DOHH2 (cell line): ENCODE measurements around the gene POU2F1.
"Not testable (repeated sequence)": the region's sequence is repeated elsewhere in the genome, so short reads cannot be mapped to it uniquely, and the experiment has no call there.

Experiments
- H3F3A ChIP-seq: fragments of 200-600 bp; sonication (generic), shearing (Covaris generic); 2 replicates; pipeline ENCODE4 v1.6.0; 2016; ENCODE audit warnings: antibody characterized with exemption, mild to moderate bottlenecking; ENCODE audit not compliant: control insufficient read depth, insufficient read depth
- H3K27ac ChIP-seq: fragments of 200-600 bp; sonication (generic); 2 replicates; pipeline ENCODE4 v1.5.1; 2014; ENCODE audit warnings: low read depth, mild to moderate bottlenecking, low read length, moderate library complexity
- H3K27me3 ChIP-seq: fragments of 200-600 bp; sonication (generic); 2 replicates; pipeline ENCODE4 v1.6.1; 2014; ENCODE audit warnings: mild to moderate bottlenecking, low read length, mixed read lengths; ENCODE audit not compliant: control insufficient read depth
- H3K36me3 ChIP-seq: fragments of 200-600 bp; sonication (generic); 2 replicates; pipeline ENCODE4 v1.6.1; 2014; ENCODE audit warnings: mild to moderate bottlenecking, low read length, moderate library complexity, mixed read lengths; ENCODE audit not compliant: control insufficient read depth
- H3K4me1 ChIP-seq: fragments of 200-600 bp; sonication (generic); 2 replicates; pipeline ENCODE4 v1.6.1; 2014; ENCODE audit warnings: mild to moderate bottlenecking, low read length, mixed read lengths; ENCODE audit not compliant: control insufficient read depth
- H3K4me2 ChIP-seq: fragments of 200-600 bp; sonication (generic); 2 replicates; pipeline ENCODE4 v1.6.0; 2014; ENCODE audit warnings: mild to moderate bottlenecking, low read length, moderate library complexity
- H3K4me3 ChIP-seq: fragments of 200-600 bp; sonication (generic); 2 replicates; pipeline ENCODE4 v1.5.1; 2014; ENCODE audit warnings: mild to moderate bottlenecking, low read length, mixed read lengths
- H3K79me2 ChIP-seq: fragments of 200-600 bp; sonication (generic); 2 replicates; pipeline ENCODE4 v1.6.1; 2014; ENCODE audit warnings: mild to moderate bottlenecking, low read length, mixed read lengths; ENCODE audit not compliant: control insufficient read depth
- H3K9me2 ChIP-seq: fragments of 200-600 bp; sonication (generic); replicated peaks from 2 replicates; pipeline ENCODE4 v1.6.1; 2014; ENCODE audit warnings: mild to moderate bottlenecking, low read length, mixed read lengths; ENCODE audit not compliant: control insufficient read depth
- H3K9me3 ChIP-seq: fragments of 200-600 bp; sonication (generic); 2 replicates; pipeline ENCODE4 v1.6.1; 2014; ENCODE audit warnings: antibody characterized with exemption, low read length, mixed read lengths; ENCODE audit not compliant: control insufficient read depth, insufficient read depth
- H4K20me1 ChIP-seq: fragments of 200-600 bp; sonication (generic); 2 replicates; pipeline ENCODE4 v1.6.0; 2014; ENCODE audit warnings: low read depth, mild to moderate bottlenecking, antibody characterized with exemption, low read length, moderate library complexity; ENCODE audit not compliant: control insufficient read depth, insufficient read depth
- CTCF ChIP-seq: fragments of 200-600 bp; sonication (generic); IDR thresholded peaks from one replicate; pipeline ENCODE4 v1.5.1; 2014; ENCODE audit warnings: antibody characterized with exemption, mild to moderate bottlenecking, low read depth, low read length; ENCODE audit not compliant: poor library complexity, severe bottlenecking
- EZH2phosphoT487 ChIP-seq: fragments of 200-600 bp; sonication (generic); IDR thresholded peaks from 2 replicates; pipeline ENCODE4 v1.6.1; 2017; ENCODE audit warnings: borderline replicate concordance, mild to moderate bottlenecking, antibody characterized with exemption, low read length, moderate library complexity, mixed read lengths

POU2F1 gene

GRCh38 chr1:167244244-167244643 lies 23.6 kb downstream of the POU2F1 start:
- Histone ChIP-seq H4K20me1 (no peaks in the 10 kb centered on the region), H3K4me1 (peaks cover 36% of the 10 kb centered on the region), H3K36me3 (no peaks in the 10 kb centered on the region), H3K79me2 (peaks cover 72% of the 10 kb centered on the region), H3K27me3 (no peaks in the 10 kb centered on the region), H3K4me3 (no peak overlapping the region), H3K9me3 (no peaks in the 10 kb centered on the region), H3K4me2 (no peak overlapping the region), H3F3A (peaks cover 6% of the 10 kb centered on the region; the same call in 1 of the 2 replicates), H3K9me2 (no peaks in the 10 kb centered on the region), H3K27ac (no peak overlapping the region)
- TF ChIP-seq CTCF (no peak), EZH2phosphoT487 (no peak)

- H3K9me2 ChIP-seq, H3K9me3 ChIP-seq, H3K27ac ChIP-seq, H3K4me3 ChIP-seq, H3K4me2 ChIP-seq, H3F3A ChIP-seq, H3K36me3 ChIP-seq, H4K20me1 ChIP-seq, H3K27me3 ChIP-seq: not testable (repeated sequence)
- Histone ChIP-seq H3K4me1 (peaks cover 40% of the 10 kb centered on the region), H3K79me2 (peaks cover 73% of the 10 kb centered on the region)
Observed at GRCh38 chr1:167245168-167245567, 24.5 kb downstream of the POU2F1 start.

- H3K4me2 ChIP-seq, result peak overlapping the region; percentile 79
- H3K4me3 ChIP-seq, result peak overlapping the region; percentile 63
- peaks cover 6% of the 10 kb centered on the region; the same call in 1 of the 2 replicates for H3F3A ChIP-seq
- H3K27ac ChIP-seq, result no peak overlapping the region
- H4K20me1 ChIP-seq, result no peaks in the 10 kb centered on the region
- H3K9me3 ChIP-seq, result no peaks in the 10 kb centered on the region
- H3K79me2 ChIP-seq, result peaks cover 62% of the 10 kb centered on the region
- H3K4me1 ChIP-seq, result peaks cover 40% of the 10 kb centered on the region
- H3K9me2 ChIP-seq, result no peaks in the 10 kb centered on the region
- TF ChIP-seq CTCF (no peak), EZH2phosphoT487 (no peak)
- no peaks in the 10 kb centered on the region for H3K27me3 ChIP-seq
- no peaks in the 10 kb centered on the region for H3K36me3 ChIP-seq
Observed at GRCh38 chr1:167246971-167247370, 26.3 kb downstream of the POU2F1 start.

- no peak for TF ChIP-seq CTCF
- no peak for TF ChIP-seq EZH2phosphoT487
- Histone ChIP-seq H3K27ac (peak overlapping the region; percentile 4; the same call in 1 of the 2 replicates), H3K9me3 (no peaks in the 10 kb centered on the region), H3K36me3 (no peaks in the 10 kb centered on the region), H3F3A (peaks cover 6% of the 10 kb centered on the region; the same call in 1 of the 2 replicates), H4K20me1 (no peaks in the 10 kb centered on the region), H3K4me2 (peak overlapping the region; percentile 79), H3K9me2 (no peaks in the 10 kb centered on the region), H3K4me1 (peaks cover 40% of the 10 kb centered on the region), H3K79me2 (peaks cover 58% of the 10 kb centered on the region), H3K4me3 (peak overlapping the region; percentile 63), H3K27me3 (no peaks in the 10 kb centered on the region)
Observed at GRCh38 chr1:167247754-167248153, 27.1 kb downstream of the POU2F1 start.
